T-helper 9 cell (primary cell): Measurements from ENCODE around the gene ABHD10.

ENCODE experiments used
- DNase-seq: peaks from one replicate; pipeline ENCODE4 v3.0.0-alpha.2; 2020

The ABHD10 gene

GRCh38 chr3:112002096-112002971 is 23.5 kb downstream of the ABHD10 start:
- DNase-seq, result no peak

GRCh38 chr3:112003321-112004080 is 24.7 kb downstream of the ABHD10 start:
- no peak for DNase-seq

- no peak for DNase-seq
Measured at GRCh38 chr3:112004187-112004586, 25.4 kb downstream of the ABHD10 start.

GRCh38 chr3:112004669-112005068 is 25.8 kb downstream of the ABHD10 start:
- DNase-seq, result no peak

- no peak for DNase-seq
Measured at GRCh38 chr3:112005091-112005672, 26.4 kb downstream of the ABHD10 start.

GRCh38 chr3:112007633-112008032 is 28.8 kb downstream of the ABHD10 start:
- no peak for DNase-seq

GRCh38 chr3:112009670-112010069 is 30.8 kb downstream of the ABHD10 start:
- DNase-seq, result no peak

- DNase-seq, result no peak
Measured at GRCh38 chr3:112010636-112011035, 31.8 kb downstream of the ABHD10 start.

GRCh38 chr3:112011376-112011940 is 32.6 kb downstream of the ABHD10 start:
- no peak for DNase-seq

GRCh38 chr3:112012205-112012992 is 33.6 kb downstream of the ABHD10 start:
- no peak for DNase-seq

GRCh38 chr3:112013058-112013783 is 34.4 kb downstream of the ABHD10 start:
- DNase-seq, result peak; percentile 25

- no peak for DNase-seq
Measured at GRCh38 chr3:112013784-112014143, 34.9 kb downstream of the ABHD10 start.

- DNase-seq, result no peak
Measured at GRCh38 chr3:112017091-112017490, 38.3 kb downstream of the ABHD10 start.

- DNase-seq, result no peak
Measured at GRCh38 chr3:112018712-112019111, 39.9 kb downstream of the ABHD10 start.

GRCh38 chr3:112019716-112020115 is 40.9 kb downstream of the ABHD10 start:
- no peak for DNase-seq

GRCh38 chr3:112020674-112021085 is 41.9 kb downstream of the ABHD10 start:
- no peak for DNase-seq

GRCh38 chr3:112027142-112027541 is 48.3 kb downstream of the ABHD10 start:
- no peak for DNase-seq

GRCh38 chr3:112027826-112028225 is 49.0 kb downstream of the ABHD10 start:
- no peak for DNase-seq

- DNase-seq, result no peak
Measured at GRCh38 chr3:112030901-112031300, 52.1 kb downstream of the ABHD10 start.

- no peak for DNase-seq
Measured at GRCh38 chr3:112032098-112032731, 53.4 kb downstream of the ABHD10 start.

GRCh38 chr3:112034436-112034835 is 55.6 kb downstream of the ABHD10 start, which contains the start of gene TMPRSS7:
Gene TMPRSS7, plus strand, starts transcription at chr3:112034736. Its CDS starts 110 bp downstream, at chr3:112034846.
- no peak for DNase-seq
